Kidney epithelial cell (primary cell): ENCODE measurements around the gene TRDMT1. TPM values are rescaled to one million over a fixed set of nuclear protein-coding genes. Genes with fewer than 3 reads are reported as not detected.

Experiments used
- DNase-seq: peaks from one replicate; pipeline ENCODE4 v3.0.0-alpha.2; 2010; ENCODE audit warnings: low read depth
- H3K27me3 ChIP-seq: 2 replicates; pipeline ENCODE4 v1.6.0; 2011; ENCODE audit warnings: low read length; ENCODE audit not compliant: control insufficient read depth, insufficient read depth
- H3K36me3 ChIP-seq: 2 replicates; pipeline ENCODE4 v1.5.1; 2011; ENCODE audit warnings: low read length; ENCODE audit not compliant: control insufficient read depth, insufficient read depth
- H3K4me3 ChIP-seq: 2 replicates; pipeline ENCODE4 v1.5.1; 2011; ENCODE audit warnings: low read depth, mild to moderate bottlenecking, control low read depth, low read length
- CTCF ChIP-seq: IDR thresholded peaks from 2 replicates; pipeline ENCODE4 v1.5.1; 2011; ENCODE audit warnings: mild to moderate bottlenecking, moderate library complexity, low read length, control low read depth, inconsistent platforms; ENCODE audit not compliant: insufficient read depth, poor library complexity, severe bottlenecking
- total RNA-seq: library from RNA; depleted of rRNA; stranded (reverse); fragments of >200 nt; gene quantifications from 2 replicates; pipeline ENCODE4 v1.2.3, GENCODE V29; 2015

The TRDMT1 gene
- total RNA-seq, 1 donor from 2014 or later, result 7.4 TPM

GRCh38 chr10:17134282-17134681 lies 67.2 kb downstream of the TRDMT1 start:
- Histone ChIP-seq H3K36me3 (no peaks in the 10 kb centered on the region), H3K27me3 (no peaks in the 10 kb centered on the region), H3K4me3 (no peak overlapping the region)
- no peak for TF ChIP-seq CTCF
- DNase-seq, result no peak

GRCh38 chr10:17129741-17130140 lies 71.7 kb downstream of the TRDMT1 start, which contains the start of gene CUBN:
Gene CUBN (minus strand): TSS chr10:17129811. CDS start chr10:17129765, 46 bp downstream.
- Histone ChIP-seq H3K36me3 (no peaks in the 10 kb centered on the region), H3K27me3 (no peaks in the 10 kb centered on the region), H3K4me3 (no peak within 1 kb of the TSS)
- no peak for DNase-seq
- TF ChIP-seq CTCF, result no peak

- Histone ChIP-seq H3K27me3 (no peaks in the 10 kb centered on the region), H3K4me3 (no peak overlapping the region), H3K36me3 (no peaks in the 10 kb centered on the region)
- TF ChIP-seq CTCF, result no peak
- no peak for DNase-seq
These were observed 73.2 kb downstream of the TRDMT1 start for GRCh38 chr10:17128261-17128660.

GRCh38 chr10:17126327-17126726 lies 75.1 kb downstream of the TRDMT1 start:
- Histone ChIP-seq H3K36me3 (no peaks in the 10 kb centered on the region), H3K27me3 (no peaks in the 10 kb centered on the region), H3K4me3 (no peak overlapping the region)
- DNase-seq, result no peak
- TF ChIP-seq CTCF, result no peak

- Histone ChIP-seq H3K4me3 (no peak overlapping the region), H3K36me3 (no peaks in the 10 kb centered on the region), H3K27me3 (no peaks in the 10 kb centered on the region)
- DNase-seq, result no peak
- no peak for TF ChIP-seq CTCF
These were observed 76.1 kb downstream of the TRDMT1 start for GRCh38 chr10:17125206-17125893.

- DNase-seq, result no peak
- Histone ChIP-seq H3K27me3 (no peaks in the 10 kb centered on the region), H3K4me3 (no peak overlapping the region), H3K36me3 (no peaks in the 10 kb centered on the region)
- no peak for TF ChIP-seq CTCF
These were observed 77.5 kb downstream of the TRDMT1 start for GRCh38 chr10:17123961-17124360.
